GM19043 (cell line): ENCODE results near the gene URM1.

Source experiments
- ATAC-seq: cut with Tn5 transposase; IDR thresholded peaks from one replicate; pipeline ENCODE4 v1.9.1; 2021; ENCODE audit warnings: low read depth; ENCODE audit not compliant: unreplicated experiment

The URM1 gene

DNA sequence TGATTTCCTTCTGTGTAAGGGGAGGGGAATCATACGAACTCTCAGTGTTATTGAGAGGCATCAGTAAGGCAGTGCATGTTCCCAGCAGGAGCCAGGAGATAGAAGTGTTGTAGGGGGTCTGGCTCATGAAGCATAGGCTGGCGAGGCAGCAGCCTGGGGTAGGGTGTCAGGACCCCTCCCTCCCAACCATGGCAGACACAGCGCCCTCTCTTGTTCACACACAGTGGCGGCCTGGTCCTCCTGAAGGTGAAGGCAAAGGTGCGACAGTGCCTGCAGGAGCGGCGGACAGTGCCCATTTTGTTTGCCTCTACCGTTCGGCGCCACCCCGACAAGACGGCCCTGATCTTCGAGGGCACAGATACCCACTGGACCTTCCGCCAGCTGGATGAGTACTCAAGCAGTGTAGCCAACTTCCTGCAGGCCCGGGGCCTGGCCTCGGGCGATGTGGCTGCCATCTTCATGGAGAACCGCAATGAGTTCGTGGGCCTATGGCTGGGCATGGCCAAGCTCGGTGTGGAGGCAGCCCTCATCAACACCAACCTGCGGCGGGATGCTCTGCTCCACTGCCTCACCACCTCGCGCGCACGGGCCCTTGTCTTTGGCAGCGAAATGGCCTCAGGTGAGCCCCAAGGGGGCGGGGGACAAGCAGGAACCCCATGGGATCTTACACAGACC is 26.1 kb upstream of the URM1 start:
- no peak for ATAC-seq

DNA sequence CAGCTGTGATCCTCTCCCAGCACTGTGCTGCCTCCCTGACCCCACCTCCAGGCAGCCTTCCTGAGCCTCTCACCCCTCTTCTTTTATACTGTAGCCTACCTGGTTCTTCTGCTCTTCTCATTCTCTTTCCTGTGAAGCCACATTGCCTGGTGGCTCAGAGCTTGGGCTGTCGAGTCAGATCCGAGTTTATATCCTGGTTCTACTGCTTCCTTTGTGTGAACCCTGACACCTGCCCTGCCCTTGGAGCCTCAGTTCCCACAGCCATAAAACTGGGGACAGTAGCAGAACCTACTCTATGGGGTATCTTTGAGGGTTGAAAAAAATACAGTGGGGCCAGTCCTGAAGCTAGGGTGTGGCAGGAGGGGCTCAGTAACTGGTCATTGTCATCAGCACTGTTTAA is 22.0 kb upstream of the URM1 start:
- no peak for ATAC-seq

DNA sequence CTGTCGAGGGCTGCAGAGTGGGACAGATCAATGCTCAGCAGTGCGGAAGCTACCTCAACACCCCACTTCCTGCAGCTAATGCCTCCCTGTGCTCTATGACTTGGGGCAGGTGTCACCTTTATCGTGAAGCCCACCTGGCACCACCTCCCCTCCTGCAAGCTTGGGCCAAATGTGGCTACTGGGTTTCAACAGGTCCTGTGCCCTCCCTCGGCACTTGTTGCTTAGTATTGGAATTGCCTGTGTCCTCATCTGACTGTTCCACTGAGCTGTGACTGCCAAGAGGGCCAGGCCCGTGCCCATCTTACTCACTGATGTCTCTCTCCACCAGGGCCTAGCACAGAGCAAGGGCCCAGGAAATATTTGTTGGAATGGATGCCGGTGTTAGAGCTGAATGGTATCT is 21.4 kb upstream of the URM1 start:
- no peak for ATAC-seq

DNA sequence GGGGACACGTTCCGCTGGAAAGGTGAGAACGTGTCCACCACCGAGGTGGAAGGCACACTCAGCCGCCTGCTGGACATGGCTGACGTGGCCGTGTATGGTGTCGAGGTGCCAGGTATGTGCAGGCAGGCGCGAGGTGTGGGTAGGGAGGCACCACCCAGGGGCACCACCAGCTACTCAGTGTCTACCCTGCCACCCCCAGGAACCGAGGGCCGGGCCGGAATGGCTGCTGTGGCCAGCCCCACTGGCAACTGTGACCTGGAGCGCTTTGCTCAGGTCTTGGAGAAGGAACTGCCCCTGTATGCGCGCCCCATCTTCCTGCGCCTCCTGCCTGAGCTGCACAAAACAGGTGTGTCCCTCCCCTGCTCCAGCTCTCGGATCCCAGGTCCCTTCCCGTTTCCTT is 15.7 kb upstream of the URM1 start:
- no peak for ATAC-seq

DNA sequence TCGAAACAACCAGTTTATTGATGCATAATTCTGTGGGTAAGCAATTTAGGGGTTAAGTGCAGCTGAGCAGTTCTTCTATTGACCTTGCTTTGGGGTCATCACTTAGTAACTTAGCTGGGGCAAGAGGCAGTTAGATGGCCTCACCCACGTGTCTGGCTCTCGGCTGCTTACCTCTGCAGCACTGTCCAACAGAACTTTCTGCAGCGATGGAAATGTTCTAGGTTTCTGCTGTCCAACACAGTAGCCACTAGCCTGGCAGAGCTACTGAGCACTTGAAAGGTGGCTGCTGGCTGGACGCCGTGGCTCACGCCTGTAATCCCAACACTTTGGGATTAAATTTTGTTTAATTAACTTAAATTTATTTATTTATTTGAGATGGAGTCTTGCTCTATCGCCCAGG is 13.1 kb upstream of the URM1 start:
- no peak for ATAC-seq

DNA sequence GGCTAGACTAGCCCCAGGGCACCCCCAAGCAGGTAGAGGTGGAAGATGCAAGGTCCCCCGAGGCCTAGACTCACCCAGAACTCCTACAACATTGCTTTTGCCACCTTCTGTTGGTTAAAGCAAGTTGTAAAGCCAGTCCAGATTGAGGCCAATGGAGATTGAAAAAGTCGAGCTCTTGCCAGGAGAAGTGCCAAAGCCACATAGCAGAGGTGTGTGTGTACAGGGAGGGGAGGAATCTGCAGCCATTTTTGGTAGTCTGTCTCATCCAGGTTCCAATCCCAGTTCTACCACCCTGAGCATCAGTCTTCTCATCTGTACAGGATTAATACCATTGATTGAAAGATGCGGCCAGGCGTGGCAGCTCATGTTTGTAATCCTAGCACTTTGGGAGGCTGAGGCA is 12.3 kb upstream of the URM1 start:
- ATAC-seq, result no peak

DNA sequence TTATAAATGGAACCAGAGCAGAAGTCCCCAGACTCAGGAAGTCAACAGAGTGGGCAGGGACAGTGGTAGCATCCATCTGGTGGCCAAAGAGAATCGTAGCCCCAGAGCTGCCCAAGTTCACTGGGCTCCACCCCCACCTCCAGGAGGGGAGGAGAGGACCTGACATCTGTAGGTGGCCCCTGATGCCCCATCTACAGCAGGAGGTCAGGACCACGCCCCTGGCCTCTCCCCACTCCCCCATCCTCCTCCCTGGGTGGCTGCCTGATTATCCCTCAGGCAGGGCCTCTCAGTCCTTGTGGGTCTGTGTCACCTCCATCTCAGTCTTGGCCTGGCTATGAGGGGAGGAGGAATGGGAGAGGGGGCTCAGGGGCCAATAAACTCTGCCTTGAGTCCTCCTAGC is 10.3 kb upstream of the URM1 start:
- no peak for ATAC-seq

DNA sequence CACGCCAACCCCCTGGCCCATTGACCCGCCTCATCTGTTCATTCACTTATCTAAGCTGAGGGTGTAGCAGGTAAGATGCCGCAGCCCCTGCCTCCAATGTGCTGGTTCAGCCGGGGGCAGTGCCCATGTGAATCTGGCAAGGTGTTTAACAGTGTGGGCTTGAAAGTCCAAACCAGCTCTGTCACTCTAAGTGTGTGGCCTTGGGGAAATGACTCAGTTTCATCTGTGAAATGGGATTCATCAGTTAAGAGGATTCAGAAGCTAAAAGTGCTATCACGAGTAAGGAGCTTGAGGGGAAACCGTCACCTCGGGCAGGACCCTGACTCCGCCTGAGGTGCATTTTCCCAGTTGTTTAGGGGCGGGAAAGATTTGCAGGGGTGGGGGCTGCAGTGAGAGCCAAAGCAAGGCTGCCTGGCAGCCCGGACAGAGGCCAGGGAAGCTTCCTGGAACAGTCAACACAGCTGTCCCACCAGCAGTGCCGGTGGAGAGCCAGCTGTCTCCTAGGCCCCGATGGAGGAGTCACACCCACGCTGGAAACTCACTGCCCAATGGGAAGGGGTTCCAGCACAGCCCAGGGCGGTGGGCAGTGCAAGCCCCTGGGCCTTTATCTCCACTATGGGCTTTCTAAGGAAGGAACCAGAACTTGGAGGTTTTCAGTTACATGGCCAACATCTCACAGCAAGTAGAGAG is 9.7 kb upstream of the URM1 start:
- no peak for ATAC-seq

DNA sequence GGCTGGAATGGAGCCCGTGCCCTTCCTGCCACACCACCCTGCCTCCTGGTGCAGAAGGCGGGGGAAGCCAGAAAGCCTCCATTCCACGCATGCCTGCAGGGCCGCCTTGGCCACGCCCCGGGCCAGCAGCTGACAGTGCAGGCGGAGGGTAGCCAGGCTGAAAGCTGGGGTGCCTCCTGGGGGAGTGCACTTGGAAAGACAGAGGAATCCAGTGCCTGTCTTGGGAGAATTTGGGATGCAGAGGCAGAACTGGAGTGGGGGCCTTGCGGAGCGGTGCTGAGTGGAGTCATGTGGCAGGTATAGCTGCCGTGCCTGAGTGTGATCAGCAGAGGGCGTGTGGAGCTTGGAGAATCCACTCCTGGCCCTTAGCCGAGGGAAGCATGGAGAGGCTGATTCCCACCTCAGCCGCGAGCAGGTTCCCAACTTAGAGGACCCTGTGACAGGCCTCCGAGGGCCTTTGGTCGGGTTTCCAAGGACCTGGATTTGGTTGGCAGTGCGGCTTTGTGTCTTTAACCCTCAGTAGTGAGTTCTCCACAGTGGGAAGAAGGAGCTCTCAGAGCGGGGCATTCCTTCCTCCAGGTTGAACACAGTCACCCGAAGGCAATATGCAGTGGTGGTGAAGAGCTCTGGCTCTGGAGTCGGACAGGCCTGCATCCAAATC is 9.1 kb upstream of the URM1 start:
- ATAC-seq, result peak; percentile 75

DNA sequence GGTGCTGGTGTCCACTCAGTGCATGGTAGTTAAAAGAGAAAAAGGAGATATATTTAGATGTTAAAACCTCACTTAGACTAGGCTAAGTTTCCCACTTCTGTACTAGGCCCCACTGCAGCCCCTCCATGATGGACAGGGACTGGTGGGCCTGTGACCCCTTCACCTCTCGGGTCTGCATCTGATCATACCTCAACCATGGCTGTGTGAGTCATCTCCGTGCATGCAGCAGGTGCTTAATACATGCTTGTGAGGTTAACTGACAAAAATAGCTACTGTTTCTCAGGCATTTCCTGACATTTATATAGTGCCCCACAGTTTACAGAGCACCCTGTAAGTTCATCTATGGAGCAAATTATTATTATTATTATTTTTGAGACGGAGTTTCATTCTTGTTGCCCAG is 8.4 kb upstream of the URM1 start:
- no peak for ATAC-seq

DNA sequence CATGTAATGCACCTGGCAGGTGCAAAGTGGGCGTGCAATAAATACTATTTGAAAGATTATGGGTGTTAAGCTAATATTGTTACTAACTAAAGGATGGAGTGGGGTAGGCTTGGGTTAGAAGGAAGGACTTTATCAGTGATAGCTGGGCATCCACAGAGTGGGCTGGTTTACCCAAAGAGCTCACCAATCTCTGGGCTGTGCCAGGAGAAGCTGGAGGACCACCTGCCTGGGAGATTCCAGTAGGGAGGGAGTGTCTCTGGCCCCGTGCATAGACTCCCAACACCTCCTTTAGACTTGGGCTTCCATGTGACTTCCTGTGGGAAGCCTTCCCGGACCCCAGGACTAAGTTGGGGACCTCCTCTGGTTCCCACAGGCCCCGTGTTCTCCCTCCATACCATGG is 5.6 kb upstream of the URM1 start:
- no peak for ATAC-seq

DNA sequence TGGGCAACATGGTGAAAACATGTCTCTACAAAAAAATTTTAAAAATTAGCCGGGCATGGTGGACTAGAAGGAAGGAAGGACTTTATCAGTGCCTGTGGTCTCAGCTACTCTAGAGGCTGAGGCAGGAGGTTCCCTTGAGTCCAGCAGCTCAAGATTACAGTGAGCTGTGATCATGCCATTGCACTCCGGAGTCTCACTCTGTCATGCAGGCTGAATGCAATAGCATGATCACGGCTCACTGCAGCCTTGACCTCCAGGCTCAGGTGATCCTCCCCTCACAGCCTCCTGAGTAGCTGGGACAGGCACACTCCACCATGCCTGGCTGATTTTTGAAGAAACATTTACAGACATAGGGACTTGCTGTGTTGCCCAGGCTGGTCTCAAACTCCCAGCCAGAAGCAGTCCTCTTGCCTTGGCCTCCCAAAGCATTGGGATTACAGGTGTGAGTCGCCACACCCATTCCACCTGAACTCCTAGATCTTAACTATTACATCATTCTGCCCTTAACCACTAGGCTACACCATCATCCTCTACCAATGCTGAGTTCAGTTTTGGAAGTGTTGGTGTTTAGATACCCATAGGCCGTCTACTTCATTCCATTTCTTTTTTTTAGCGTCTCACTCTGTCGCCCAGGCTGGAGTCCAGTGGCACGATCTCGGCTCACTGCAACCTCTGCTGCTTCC is 2.0 kb upstream of the URM1 start:
- no peak for ATAC-seq

DNA sequence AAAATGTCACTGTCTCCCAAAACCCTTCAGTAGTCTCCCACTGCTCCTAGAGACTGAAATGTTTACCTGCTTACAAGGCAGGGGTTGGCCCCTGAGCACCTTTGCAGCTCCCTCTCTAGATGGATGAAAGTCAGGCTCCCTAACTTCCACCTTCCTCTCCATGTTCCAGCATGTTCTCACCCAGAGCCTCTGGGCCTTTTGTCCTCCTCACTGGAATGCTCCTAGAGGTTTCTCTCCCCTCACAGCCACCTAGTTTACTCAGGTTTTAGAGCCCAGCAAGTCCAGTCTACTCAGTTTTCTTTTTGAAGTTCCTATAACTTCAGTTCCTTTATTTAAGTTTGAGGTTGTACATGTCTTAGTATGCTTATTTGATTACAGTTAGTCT is 815 bp upstream of the URM1 start:
- ATAC-seq, result no peak

DNA sequence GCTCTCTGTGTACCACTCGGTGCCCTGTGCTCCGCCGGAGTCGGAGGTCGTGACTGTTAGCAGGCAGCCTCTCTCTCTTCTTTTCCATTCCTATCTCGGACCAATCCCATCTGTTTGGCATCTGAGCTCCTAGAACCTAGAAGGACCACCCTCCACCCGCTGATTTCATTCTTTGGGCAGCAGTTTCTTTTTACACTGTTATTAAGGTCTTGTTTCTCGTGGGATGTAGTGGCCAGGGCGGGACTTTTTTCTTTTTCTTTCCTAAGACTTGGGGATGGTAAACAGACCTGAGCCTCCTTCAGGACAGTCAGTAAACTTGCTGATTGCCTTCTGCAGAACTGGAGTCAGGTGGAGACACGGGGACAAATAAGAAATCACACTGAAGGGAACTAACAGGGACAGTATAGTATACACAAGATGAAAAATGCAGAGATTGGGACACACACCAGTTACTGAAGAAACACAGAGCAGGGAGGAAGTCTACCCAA is 500 bp downstream of the URM1 start:
- no peak for ATAC-seq

DNA sequence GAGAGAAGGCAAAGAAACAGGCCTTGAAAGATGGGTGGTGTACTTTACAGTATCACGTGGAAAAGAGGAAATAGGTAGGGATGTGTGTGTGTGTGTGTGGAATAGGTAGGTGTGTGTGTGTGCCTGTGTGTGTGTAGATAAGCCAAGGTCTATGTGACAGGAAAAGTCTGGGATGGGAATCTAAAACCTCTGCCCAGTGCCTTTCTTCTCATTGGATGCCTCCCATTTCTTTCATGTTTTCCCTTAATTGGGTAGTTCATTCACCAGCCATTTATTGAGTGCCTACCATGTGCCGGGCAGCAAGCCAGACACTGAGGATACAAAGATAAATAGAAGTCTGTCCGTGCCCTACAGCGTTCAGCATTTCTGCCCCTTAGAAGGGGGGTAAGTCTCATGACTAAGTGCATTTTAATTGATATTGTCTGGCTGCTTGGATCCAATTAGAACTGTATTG is 1.0 kb downstream of the URM1 start:
- no peak for ATAC-seq

DNA sequence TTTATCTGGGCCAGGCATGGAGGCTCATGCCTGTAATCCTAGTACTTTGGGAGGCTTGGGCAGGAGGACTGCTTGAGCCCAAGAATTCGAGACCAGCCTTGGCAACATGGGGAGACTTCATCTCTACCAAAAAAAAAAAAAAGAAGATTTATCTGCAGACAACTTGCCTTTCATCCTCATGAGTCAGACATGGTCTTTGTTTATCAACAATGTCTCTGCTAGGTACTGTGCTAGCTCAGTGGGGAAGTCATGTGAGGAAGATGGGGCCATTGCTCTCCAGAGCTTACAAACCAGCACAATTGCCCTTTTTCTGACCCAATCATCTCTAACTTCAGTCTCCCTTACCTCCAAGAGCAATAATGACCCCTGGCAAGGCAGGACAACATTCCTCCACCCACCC is 1.6 kb downstream of the URM1 start:
- no peak for ATAC-seq

DNA sequence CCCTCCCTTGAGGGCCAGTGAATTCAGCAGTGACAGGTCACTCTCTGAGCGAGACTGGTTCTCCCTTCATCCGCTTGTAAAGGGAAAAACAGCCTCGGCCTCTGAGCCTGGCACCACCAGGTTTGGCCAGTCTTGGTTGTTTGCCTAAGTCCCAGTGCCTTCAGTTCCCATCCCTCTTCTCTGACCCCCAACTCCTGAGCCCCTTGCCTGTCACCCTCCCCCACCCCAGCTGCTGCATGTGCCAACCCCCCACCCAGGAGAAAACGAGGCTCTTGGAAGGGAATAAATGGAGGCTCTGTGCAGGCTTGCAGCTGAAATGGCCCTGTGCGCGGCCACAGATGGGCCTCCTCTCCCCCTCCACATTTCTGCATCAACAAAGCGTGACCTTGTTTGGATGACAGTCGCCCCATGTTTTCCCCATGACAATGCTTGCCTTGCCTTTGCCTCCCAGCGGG is 3.1 kb downstream of the URM1 start:
- no peak for ATAC-seq

DNA sequence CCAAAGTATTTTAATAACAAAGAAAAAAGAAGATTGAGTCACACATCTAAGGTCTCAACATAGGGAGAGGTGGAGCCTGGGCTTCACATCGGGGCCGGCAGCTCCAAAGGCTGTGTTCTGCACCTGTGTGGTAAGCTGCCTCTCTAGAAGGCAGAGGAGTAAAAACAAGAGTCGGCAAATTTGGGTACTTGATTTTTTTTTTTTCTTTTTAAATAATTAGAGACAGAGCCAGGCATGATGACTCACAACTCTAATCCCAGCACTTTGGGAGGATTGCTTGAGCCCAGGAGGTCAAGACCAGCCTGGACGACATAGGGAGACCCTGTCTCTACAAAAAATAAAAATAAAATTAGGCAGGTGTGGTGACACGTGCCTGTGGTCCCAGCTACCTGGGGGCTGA is 4.7 kb downstream of the URM1 start:
- ATAC-seq, result no peak

DNA sequence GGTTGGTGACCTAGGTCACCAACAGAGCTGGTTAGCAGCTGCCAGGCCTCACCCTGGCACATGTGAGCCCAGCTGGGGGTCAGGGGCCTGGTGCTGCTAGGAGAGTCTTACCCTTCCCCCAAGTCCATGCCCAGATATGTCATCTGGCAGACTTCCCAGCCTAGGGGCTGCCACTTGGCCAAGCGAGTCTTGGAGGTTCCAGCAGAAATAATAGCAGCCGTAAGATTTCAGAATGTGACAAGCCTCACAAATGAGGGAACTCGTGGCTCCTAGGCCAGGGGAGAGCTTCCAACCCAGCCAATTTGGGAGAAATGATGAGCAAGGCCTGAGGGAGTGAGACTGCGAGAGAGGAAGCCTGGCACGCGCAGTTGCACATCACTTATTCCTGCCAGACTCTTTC is 11.1 kb downstream of the URM1 start:
- no peak for ATAC-seq

DNA sequence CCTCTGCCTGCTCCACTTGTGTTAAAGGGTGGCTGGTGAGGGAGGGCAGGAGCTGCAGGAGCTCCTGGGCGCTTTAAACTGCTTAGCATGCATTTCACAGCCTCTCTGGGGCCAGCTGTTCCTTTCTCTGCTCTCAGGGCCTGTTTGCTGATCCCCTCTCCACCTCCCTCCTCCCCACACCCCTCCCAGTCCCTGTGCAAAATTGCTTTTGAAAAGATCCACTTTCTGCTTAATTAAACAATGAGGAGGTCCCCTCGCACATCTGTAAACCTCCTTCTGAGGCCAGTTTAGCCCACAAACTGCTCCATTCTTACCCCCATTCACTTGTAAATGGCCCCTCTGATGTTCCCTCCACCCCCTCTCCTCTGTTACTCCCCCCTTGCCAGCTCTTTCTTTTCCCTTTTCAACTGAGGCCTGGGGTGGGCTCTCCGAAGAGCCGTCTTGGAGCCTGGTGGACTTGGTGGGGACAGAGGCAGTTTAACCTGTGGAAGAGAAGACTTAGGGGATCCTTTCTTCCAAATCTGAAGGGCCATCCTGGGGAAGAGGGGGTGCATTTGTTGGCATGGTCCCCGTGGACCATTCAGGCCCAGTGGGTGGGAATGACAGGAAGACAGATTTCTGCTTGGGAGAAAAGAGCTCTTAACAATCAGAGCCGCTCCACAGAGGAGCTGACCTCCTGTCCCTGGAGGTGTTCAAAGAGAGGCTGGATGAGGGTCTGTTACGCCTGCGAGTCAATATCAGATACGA is 12.0 kb downstream of the URM1 start:
- no peak for ATAC-seq

DNA sequence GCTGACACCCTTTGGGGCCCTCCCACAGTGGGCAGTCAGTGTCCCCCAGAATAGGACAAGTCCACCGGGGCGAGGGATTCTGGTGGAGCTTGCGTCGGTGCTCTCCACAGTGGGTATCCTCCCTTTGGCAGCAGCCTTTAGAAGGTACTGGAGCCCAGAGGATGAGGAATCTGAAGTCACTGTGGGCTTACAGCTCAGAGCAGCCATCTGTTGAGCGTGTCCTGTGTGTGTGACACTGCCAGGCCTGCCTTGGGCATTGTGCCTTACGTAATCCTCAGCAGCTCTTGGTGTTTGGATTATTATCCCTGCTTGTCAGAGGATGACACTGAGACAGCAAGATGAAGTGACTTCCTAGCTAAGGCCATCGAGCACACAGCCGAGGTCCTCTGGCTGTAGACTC is 12.6 kb downstream of the URM1 start:
- ATAC-seq, result no peak
